HG03108 (cell line): ENCODE measurements around the gene USP2.

Experiments
- ATAC-seq: cut with Tn5 transposase; IDR thresholded peaks from one replicate; pipeline ENCODE4 v1.9.1; 2021; ENCODE audit warnings: moderate library complexity; ENCODE audit not compliant: unreplicated experiment

Gene USP2

GRCh38 chr11:119307974-119308373 lies 73.5 kb downstream of the USP2 start:
- no peak for ATAC-seq

- ATAC-seq: no peak
Observed at GRCh38 chr11:119307219-119307618, 74.3 kb downstream of the USP2 start.

- ATAC-seq: no peak
Observed at GRCh38 chr11:119306373-119306890, 75.1 kb downstream of the USP2 start.

GRCh38 chr11:119305556-119306372 lies 75.7 kb downstream of the USP2 start:
- no peak for ATAC-seq
